ENCODE results near the gene NFKBIA.
"Not testable (repeated sequence)": the region's sequence is repeated elsewhere in the genome, so short reads cannot be mapped to it uniquely, and the experiment has no call there.

Gene NFKBIA

GRCh38 chr14:35409595-35409994 lies 5.0 kb upstream of the NFKBIA start:
- no peak for DNase-seq (ENCODE audit: low read depth in 1 of 2, low spot score in 1 of 2)

GRCh38 chr14:35408026-35408425 lies 3.5 kb upstream of the NFKBIA start:
- no peak for DNase-seq (ENCODE audit: low read depth in 1 of 2, low spot score in 1 of 2)

- no peak for DNase-seq (ENCODE audit: low read depth in 1 of 2, low spot score in 1 of 2)
Measured at GRCh38 chr14:35407306-35407630, 2.7 kb upstream of the NFKBIA start.

- no peak for DNase-seq (ENCODE audit: low read depth in 1 of 2, low spot score in 1 of 2)
Measured at GRCh38 chr14:35406506-35407305, 2.2 kb upstream of the NFKBIA start.

- DNase-seq (ENCODE audit: low read depth in 1 of 2, low spot score in 1 of 2) = no peak
Measured at GRCh38 chr14:35406090-35406489, 1.5 kb upstream of the NFKBIA start.

- no peak for DNase-seq (ENCODE audit: low read depth in 1 of 2, low spot score in 1 of 2)
Measured at GRCh38 chr14:35405304-35405996, 901 bp upstream of the NFKBIA start.

GRCh38 chr14:35403603-35404448 lies 723 bp downstream of the NFKBIA start:
- peak; percentile 93 to 94 for DNase-seq (ENCODE audit: low read depth in 1 of 2, low spot score in 1 of 2)

GRCh38 chr14:35403114-35403602 lies 1.4 kb downstream of the NFKBIA start:
- peak; percentile 40 to 42 for DNase-seq (ENCODE audit: low read depth in 1 of 2, low spot score in 1 of 2)

- peak in 1 of 2 donors; percentile 39 for DNase-seq (ENCODE audit: low read depth in 1 of 2, low spot score in 1 of 2)
Measured at GRCh38 chr14:35402323-35403113, 2.0 kb downstream of the NFKBIA start.

GRCh38 chr14:35401422-35402265 lies 2.9 kb downstream of the NFKBIA start:
- DNase-seq (ENCODE audit: low read depth in 1 of 2, low spot score in 1 of 2) = no peak

GRCh38 chr14:35400648-35401421 lies 3.7 kb downstream of the NFKBIA start:
- peak in 1 of 2 donors; percentile 48 for DNase-seq (ENCODE audit: low read depth in 1 of 2, low spot score in 1 of 2)

GRCh38 chr14:35399083-35399937 lies 5.2 kb downstream of the NFKBIA start:
- no peak for DNase-seq (ENCODE audit: low read depth in 1 of 2, low spot score in 1 of 2)

GRCh38 chr14:35398071-35398584 lies 6.4 kb downstream of the NFKBIA start:
- DNase-seq (ENCODE audit: low read depth in 1 of 2, low spot score in 1 of 2) = no peak

GRCh38 chr14:35396610-35397009 lies 7.9 kb downstream of the NFKBIA start:
- DNase-seq (ENCODE audit: low read depth in 1 of 2, low spot score in 1 of 2) = not testable (repeated sequence)

GRCh38 chr14:35395283-35395682 lies 9.3 kb downstream of the NFKBIA start:
- DNase-seq (ENCODE audit: low read depth in 1 of 2, low spot score in 1 of 2) = no peak

- no peak for DNase-seq (ENCODE audit: low read depth in 1 of 2, low spot score in 1 of 2)
Measured at GRCh38 chr14:35394326-35395013, 10.1 kb downstream of the NFKBIA start.

GRCh38 chr14:35393826-35394225 lies 10.7 kb downstream of the NFKBIA start:
- DNase-seq (ENCODE audit: low read depth in 1 of 2, low spot score in 1 of 2) = no peak
